KOPT-K1 (cell line): Measurements from ENCODE around the gene NRP1.

ENCODE experiments used
- H3K27ac ChIP-seq: fragments of 200-600 bp; sonication (generic); 2 replicates; pipeline ENCODE4 v1.5.1; 2016; ENCODE audit warnings: antibody characterized with exemption, mild to moderate bottlenecking, low read depth, low read length; ENCODE audit not compliant: poor library complexity, severe bottlenecking
- H3K36me3 ChIP-seq: fragments of 200-600 bp; sonication (generic); 2 replicates; pipeline ENCODE4 v1.5.1; 2017; ENCODE audit warnings: antibody characterized with exemption, mild to moderate bottlenecking, low read length, moderate library complexity; ENCODE audit not compliant: insufficient read depth
- H3K9me3 ChIP-seq: fragments of 200-600 bp; sonication (generic); 2 replicates; pipeline ENCODE4 v1.5.1; 2017; ENCODE audit warnings: antibody characterized with exemption, low read length, mild to moderate bottlenecking; ENCODE audit not compliant: insufficient read depth, poor library complexity, severe bottlenecking

NRP1 gene

GRCh38 chr10:33277135-33277536 lies 57.3 kb downstream of the NRP1 start:
- no peaks in the 10 kb centered on the region for H3K9me3 ChIP-seq
- H3K27ac ChIP-seq, result no peak overlapping the region
- no peaks in the 10 kb centered on the region for H3K36me3 ChIP-seq

- H3K36me3 ChIP-seq, result no peaks in the 10 kb centered on the region
- H3K27ac ChIP-seq, result no peak overlapping the region
- no peaks in the 10 kb centered on the region for H3K9me3 ChIP-seq
Measured at GRCh38 chr10:33276282-33276923, 58.1 kb downstream of the NRP1 start.

GRCh38 chr10:33274096-33274785 lies 60.2 kb downstream of the NRP1 start:
- Histone ChIP-seq H3K27ac (no peak overlapping the region), H3K9me3 (no peaks in the 10 kb centered on the region), H3K36me3 (no peaks in the 10 kb centered on the region)

GRCh38 chr10:33273295-33274002 lies 61.0 kb downstream of the NRP1 start:
- H3K9me3 ChIP-seq, result no peaks in the 10 kb centered on the region
- no peaks in the 10 kb centered on the region for H3K36me3 ChIP-seq
- H3K27ac ChIP-seq, result no peak overlapping the region

- Histone ChIP-seq H3K9me3 (no peaks in the 10 kb centered on the region), H3K27ac (no peak overlapping the region)
Measured at GRCh38 chr10:33272635-33273034, 61.8 kb downstream of the NRP1 start.

GRCh38 chr10:33271969-33272583 lies 62.4 kb downstream of the NRP1 start:
- no peak overlapping the region for H3K27ac ChIP-seq
- no peaks in the 10 kb centered on the region for H3K9me3 ChIP-seq
- H3K36me3 ChIP-seq, result no peaks in the 10 kb centered on the region

More at GRCh38 chr10:33272635-33273034, 61.8 kb downstream of the NRP1 start:
- no peaks in the 10 kb centered on the region for H3K36me3 ChIP-seq

GRCh38 chr10:33270971-33271370 lies 63.5 kb downstream of the NRP1 start:
- Histone ChIP-seq H3K36me3 (no peaks in the 10 kb centered on the region), H3K9me3 (no peaks in the 10 kb centered on the region), H3K27ac (no peak overlapping the region)

GRCh38 chr10:33267708-33268107 lies 66.8 kb downstream of the NRP1 start:
- no peak overlapping the region for H3K27ac ChIP-seq
- H3K9me3 ChIP-seq, result no peaks in the 10 kb centered on the region
- no peaks in the 10 kb centered on the region for H3K36me3 ChIP-seq

GRCh38 chr10:33265621-33266020 lies 68.8 kb downstream of the NRP1 start:
- H3K27ac ChIP-seq, result no peak overlapping the region
- no peaks in the 10 kb centered on the region for H3K36me3 ChIP-seq
- H3K9me3 ChIP-seq, result no peaks in the 10 kb centered on the region

GRCh38 chr10:33263453-33263852 lies 71.0 kb downstream of the NRP1 start:
- Histone ChIP-seq H3K36me3 (no peaks in the 10 kb centered on the region), H3K27ac (no peak overlapping the region), H3K9me3 (no peaks in the 10 kb centered on the region)

- H3K36me3 ChIP-seq, result no peaks in the 10 kb centered on the region
- H3K27ac ChIP-seq, result no peak overlapping the region
- no peaks in the 10 kb centered on the region for H3K9me3 ChIP-seq
Measured at GRCh38 chr10:33262871-33263270, 71.6 kb downstream of the NRP1 start.

- H3K36me3 ChIP-seq, result no peaks in the 10 kb centered on the region
- no peak overlapping the region for H3K27ac ChIP-seq
- H3K9me3 ChIP-seq, result no peaks in the 10 kb centered on the region
Measured at GRCh38 chr10:33260403-33261149, 73.9 kb downstream of the NRP1 start.

GRCh38 chr10:33258967-33259366 lies 75.5 kb downstream of the NRP1 start:
- Histone ChIP-seq H3K36me3 (no peaks in the 10 kb centered on the region), H3K9me3 (no peaks in the 10 kb centered on the region), H3K27ac (no peak overlapping the region)

- Histone ChIP-seq H3K36me3 (no peaks in the 10 kb centered on the region), H3K27ac (no peak overlapping the region), H3K9me3 (no peaks in the 10 kb centered on the region)
Measured at GRCh38 chr10:33257439-33258080, 76.9 kb downstream of the NRP1 start.
